GM21528 (cell line): Measurements from ENCODE around the gene UNC5B.

ENCODE experiments used
- ATAC-seq: cut with Tn5 transposase; IDR thresholded peaks from one replicate; pipeline ENCODE4 v1.9.1; 2021; ENCODE audit warnings: mild to moderate bottlenecking, moderate library complexity; ENCODE audit not compliant: unreplicated experiment, low FRiP score

The UNC5B gene

GRCh38 chr10:71221586-71222202, 9.3 kb downstream of the UNC5B start:
- ATAC-seq = no peak

DNA sequence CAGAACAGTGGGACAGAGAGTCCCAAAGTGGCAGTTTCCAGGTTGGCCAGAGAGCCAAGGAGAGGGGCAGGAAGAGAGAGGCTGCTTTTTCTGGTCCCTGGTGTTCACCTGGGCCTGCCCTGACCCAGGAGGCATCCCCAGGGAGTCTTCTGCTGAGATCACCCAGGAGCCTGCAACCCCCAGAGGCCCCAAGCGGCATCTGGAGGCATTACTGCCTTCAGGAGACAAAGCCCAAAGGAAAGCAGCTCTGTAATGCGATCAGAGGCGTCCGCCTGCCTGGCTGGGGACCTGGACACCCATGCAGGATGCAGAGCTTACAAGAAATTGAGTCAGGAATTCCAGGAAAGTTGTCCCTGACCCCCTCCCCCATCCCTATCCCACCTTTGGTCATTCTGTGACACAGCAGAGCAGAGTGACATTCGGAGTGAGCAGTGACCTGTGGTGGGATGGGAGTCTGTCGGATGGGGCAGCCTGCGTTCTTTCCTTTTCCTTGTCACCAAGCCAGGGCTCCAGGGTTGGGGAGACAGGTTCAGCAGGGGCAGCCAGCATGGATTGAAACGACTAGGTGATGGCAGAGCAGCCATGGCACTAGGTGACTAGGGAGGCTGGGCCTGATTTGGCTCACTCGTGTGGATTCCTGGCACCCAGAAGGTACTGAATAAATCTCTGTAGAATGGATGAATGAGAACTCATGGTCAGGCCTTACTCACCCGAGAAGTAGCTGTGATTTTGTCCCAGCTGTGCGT, 10.4 kb downstream of the UNC5B start:
- ATAC-seq = no peak

- no peak for ATAC-seq
Measured at GRCh38 chr10:71223347-71224058, 11.1 kb downstream of the UNC5B start.

DNA sequence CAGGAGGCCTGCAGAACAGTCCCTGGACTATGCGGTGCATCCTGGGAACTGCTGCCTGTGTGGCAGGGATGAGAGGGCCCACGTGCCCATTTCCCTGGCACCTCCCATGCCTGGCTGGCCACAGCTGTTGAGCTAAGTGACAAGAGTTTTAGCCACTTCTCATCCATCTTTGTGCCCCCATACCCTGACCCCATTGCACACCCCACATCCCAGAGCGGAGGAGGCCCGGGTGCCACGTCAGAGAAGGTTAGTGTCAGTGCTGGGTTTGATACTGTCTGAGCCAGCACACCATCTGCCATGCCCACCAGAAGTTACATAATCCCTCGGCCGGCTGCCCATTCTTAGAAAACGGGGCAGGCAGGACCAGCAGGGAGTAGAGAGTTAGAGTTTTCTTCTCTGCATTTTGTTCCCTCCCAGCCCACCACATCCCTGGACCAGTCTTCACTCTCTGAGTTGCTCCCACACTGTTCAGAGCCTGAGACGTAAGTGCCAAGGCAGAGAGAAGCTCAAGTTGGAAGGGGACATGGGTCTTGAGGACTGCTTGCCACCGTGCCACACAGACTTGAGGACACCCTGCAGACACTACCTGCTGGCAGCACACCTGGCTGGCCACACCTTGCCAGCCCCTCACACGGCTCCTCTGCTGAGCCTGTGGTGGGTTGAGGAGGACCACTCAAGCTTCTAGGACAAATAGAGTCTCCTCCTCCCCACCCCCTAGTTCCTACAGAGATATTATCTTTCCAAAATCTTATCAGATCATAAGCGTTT, 13.1 kb downstream of the UNC5B start:
- no peak for ATAC-seq

DNA sequence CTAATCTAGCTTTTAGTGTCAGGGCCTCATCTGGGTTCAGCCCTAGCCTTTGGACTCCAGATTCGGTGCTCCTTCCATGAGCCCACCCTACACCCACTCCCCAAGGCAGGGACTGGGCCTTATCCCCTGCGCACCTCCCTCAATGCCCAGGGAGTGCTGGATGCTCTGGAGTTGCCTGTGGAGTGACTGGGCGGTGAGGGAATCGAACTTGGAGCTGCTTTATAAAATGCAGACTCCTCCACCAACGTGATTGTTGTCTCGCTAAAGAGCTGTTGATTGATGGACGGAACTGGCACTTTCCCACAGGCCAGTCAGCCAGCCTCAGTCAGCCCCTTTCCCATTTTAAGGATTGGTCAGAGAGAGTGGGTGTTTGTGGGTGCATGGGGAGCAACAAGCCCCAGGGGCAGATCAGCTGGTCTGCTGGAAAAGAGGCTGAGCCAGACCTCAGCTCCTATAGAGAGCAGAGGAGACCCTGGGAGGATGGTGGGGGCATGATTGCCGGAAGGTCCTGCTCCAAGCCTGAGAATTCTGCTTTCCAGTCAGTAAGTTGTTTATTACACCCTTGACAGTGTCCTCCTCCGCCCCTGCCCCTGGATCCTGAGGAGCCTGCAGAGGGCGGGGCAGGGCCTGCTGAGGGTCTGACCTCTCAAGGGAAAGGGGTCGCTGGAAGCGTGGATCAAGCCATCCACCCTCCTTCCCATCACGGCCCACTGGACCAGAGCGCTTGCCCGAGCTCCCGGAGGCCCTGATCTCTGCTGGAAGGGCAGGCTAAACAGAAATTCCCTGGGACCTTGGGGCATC, 16.7 kb downstream of the UNC5B start:
- ATAC-seq = no peak

DNA sequence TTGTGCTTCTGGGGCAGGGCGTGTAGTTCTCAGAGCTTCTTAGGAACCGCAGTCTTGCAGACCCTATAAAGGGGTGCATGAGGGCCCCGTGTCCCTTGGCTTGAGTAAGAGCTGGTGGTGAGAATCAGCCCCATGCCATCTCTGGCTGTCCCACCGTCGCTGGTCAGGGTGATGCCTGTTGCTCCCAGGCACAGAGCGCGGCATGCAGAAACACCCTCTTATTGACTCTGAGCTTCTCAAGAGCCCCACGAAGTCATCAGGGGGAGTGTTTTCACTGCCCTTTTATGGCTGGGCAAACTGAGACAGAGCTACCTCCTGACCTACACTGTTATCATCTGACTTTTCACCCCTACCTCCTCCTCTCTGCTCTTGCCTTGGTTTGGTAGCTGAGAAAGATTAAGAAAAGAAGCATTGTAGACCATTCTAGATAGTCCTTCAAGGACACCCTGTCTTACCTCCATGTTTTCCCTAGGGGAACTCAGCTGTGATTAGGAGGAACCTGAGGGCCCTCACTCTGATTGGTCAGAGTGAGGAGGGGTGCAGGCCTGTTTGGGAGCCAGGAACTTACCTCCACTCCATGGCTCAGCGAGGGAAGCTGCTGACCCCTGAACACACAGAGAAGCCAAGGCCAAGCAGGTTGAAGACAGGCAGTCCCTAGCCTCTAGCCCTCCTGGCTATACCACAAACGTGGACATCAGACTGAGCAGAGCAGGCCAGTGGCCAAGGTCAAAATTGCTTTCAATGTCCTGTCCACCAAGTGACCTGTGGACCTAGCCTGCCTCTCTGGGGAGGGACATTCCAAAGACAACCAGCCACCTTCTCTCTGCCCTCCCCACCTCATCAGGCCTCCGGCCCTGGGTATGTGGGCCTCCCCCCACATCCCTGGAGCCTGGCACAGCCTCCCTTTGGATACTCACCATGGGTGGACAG, 17.6 kb downstream of the UNC5B start:
- ATAC-seq = no peak

DNA sequence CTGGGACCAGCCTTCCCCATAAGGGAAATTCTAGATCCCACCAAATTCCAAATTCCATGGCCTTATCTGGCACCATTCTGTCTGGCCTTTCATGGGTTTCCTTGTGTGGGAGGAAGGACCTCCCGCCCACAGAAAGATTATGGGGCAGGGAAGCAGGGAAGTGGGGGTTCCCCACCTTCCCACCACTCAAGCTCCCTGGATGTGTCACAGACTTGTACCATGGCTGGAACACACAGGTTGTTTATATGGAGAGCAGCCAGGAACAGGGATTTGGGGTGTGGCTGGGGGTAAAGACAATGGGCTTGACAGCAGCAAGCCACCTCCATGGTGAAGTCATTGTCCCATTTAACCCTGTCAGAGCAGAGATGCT, 18.3 kb downstream of the UNC5B start:
- ATAC-seq = no peak

DNA sequence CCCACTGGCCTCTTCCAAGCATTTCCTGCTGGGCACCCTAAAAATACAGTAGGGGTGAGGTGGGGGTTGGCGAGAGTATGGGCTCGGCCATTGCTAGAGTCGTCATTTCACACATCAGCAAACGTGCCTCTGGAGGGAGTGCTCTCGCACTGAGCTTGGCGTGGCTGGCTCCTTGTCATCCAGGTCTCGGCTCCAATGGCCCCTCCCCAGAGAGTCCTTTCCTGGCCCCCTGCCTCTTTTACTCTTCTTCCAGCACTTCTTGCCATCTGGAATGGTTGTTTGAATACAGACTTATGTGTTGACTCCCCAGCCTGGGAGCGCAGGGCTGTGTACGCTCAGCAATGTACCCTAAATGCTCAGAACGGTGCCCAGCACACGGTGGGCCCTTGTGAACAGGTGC, 18.8 kb downstream of the UNC5B start:
- ATAC-seq = no peak

- ATAC-seq = no peak
Measured at GRCh38 chr10:71232089-71232998, 20.0 kb downstream of the UNC5B start.

GRCh38 chr10:71233482-71233892, 21.1 kb downstream of the UNC5B start:
- ATAC-seq = no peak

- ATAC-seq = no peak
Measured at GRCh38 chr10:71234004-71234894, 21.9 kb downstream of the UNC5B start.

DNA sequence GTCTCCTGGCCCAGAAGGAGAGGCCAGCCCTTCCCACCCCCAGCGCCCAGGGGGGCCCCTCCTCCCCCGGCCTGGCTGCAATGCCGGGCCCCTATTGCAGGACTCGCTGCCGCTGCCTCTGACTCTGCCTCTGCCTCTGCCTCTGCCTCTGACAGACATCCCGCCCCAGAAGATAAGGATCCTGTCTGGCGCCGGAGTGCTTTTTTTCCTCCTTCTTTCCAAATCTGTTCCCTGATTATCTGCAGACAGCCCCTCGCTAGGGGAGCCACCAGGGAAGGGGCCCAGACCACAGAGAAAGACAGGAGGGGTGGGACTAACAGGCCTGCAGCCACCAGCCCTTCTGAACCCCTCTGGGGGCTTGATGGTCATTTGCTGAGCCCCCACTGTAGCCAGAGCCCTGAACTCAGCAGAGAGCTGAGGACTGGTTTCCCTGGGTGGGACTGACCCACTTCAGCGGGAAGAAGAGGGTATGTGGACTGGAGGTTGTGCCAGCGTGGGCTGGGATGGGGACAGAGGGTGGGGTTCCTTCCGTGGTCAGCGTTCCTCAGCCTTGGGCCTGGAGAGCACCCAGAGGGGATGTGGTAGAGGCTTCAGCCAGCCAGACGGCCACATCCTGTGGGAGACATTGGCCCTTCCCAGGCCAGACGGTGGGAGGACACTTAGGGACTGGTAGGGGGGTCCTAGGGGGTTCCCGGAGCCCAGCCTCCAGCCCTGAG, 22.8 kb downstream of the UNC5B start:
- ATAC-seq = no peak

- ATAC-seq = no peak
Measured at GRCh38 chr10:71235808-71236207, 23.4 kb downstream of the UNC5B start.

DNA sequence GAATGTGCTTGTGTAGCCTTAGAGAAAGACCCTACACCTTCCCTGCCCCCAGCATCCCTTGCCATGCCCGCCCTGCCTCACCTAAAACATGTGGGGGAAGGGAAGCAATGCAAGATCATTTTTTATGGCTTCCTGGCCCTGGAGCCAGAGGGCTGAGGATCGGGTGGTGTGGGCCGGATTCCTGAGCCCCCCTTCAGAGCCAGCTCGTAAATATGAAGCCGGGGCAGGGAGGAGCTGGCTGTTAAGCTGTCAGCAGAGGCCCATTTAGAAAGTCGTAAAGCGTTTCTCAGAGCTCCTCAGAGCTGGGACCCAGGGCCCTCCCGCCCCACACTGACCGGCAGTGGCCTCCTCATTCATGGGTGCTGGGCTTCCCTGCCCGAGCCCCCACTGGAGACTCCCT, 23.9 kb downstream of the UNC5B start:
- ATAC-seq = no peak

DNA sequence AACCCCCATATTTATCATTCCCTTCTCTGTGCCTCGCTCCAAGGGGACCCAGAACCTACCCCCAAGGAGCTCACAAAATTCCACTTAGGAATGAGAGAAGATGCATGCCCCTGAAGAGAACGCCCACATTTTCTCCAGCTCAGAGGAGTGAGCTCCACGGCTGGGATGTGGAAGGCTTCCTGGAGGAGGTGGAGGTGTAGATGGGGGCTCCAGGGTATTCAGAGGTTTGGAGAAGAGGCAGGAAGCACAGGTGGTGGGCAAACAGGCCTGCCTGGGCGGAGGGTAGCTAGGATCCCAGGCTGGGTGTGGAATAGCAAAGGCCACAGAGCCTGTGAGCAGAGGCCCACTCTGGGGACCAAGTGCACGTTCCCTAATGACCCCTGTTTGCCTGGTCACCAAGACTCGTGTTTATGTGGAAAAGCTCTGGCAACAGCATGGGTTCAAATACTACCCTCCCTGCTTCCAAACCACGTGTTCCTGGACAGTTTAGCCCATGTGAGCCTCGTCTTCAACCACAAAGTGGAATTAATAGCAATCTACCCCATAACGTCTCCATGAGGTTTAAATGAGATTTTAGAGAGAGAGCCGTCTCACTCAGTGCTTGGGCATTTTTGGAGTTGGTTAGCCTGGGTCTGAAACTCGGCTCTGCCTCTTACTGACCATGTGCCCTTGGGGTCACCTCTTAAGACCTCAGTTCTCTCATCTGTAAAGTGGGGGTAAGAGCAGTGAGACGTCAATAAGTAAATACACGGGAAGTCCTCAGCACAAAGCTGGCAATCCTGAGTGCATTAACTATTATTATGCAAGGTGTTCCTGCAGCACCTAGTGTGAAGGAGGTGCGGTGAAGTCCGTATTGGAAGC, 24.7 kb downstream of the UNC5B start:
- no peak for ATAC-seq
